Measurements from ENCODE around the gene PLA2G2D. TPM values are rescaled to one million over a fixed set of nuclear protein-coding genes. Genes with fewer than 3 reads are reported as not detected.

Gene PLA2G2D
- total and polyA plus RNA-seq, 9 of the 15 experiments (the other 6 are each of a cell fraction or from before 2014, with no cell fraction given), result not detected

DNA sequence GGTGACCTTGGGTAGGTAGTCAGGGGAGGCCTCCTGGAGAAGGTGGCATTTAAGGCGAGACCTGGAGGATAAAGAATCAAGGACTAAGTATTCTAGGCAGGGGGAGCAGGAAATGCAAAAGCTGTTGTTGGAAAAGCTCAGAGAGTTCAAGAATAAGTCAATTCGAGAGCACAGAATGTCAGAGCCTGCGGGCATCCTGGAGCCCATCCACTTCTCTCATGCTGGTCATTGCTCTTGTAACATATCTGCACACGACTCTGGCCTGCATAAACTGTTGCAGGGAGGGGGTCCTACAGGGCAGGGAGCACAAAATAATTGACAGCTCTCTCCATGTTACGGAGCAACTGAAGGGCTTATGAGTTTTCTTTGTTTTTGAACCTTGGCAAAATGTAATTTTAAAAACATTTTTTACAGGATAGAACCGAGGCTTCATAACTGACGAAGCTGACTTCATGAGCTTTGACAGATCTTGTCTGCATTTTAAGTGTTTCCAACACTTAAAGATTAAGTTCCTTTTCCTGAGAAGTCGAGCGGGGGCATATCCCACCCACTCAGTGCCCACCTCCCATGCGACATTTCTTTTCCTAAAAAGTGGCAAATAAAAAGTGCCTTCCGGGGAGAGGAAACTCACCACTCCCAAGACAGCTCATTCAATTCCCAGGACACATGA is 45.1 kb downstream of the PLA2G2D start:
- intact Hi-C loops (cut with micrococcal nuclease), result no loop called here
- in situ Hi-C loops (cut with MboI), result no loop called here
- WGBS (ENCODE audit: insufficient coverage, low coverage, missing lambda C conversion rate), result 2% methylated on average over 11 of the region's 11 CpGs
- no peaks in the 10 kb centered on the region for H4K20me1 ChIP-seq (replicated peaks; ENCODE audit: control insufficient read depth, insufficient read depth, low read length)
- H3K27ac ChIP-seq (ENCODE audit: extremely low read depth, low read depth, low read length), result no peak overlapping the region
- H3K36me3 ChIP-seq (ENCODE audit: control insufficient read depth, insufficient read depth, low read length), result no peaks in the 10 kb centered on the region
- H3K9me1 ChIP-seq (ENCODE audit: control insufficient read depth, insufficient read depth, low read length), result no peaks in the 10 kb centered on the region
- no peak for FAIRE-seq
- ATAC-seq, result no peak
- CTCF ChIA-PET (ENCODE audit: low intra/inter-chr PET ratio), result no interaction called here
- H3K9ac ChIP-seq (ENCODE audit: insufficient read depth in 1 of 2, low read depth in 2 of 2, low read length in 2 of 2), result no peak overlapping the region
- H3K27me3 ChIP-seq (ENCODE audit: control insufficient read depth in 2 of 2, insufficient read depth in 2 of 2, low read length in 2 of 2), result peaks cover 33 to 59% of the 10 kb centered on the region in 2 experiments
- POLR2A ChIA-PET, result no interaction called here
- H3K9me3 ChIP-seq (replicated peaks; ENCODE audit: control insufficient read depth, insufficient read depth, low read depth, low read length), result no peaks in the 10 kb centered on the region
- H2AFZ ChIP-seq (ENCODE audit: low read depth, low read length), result no peak overlapping the region
- no peak overlapping the region for H3K4me3 ChIP-seq
- DNase-seq (ENCODE audit: extremely low read depth in 1 of 4, low spot score in 3 of 4), result no peak
- H3K4me2 ChIP-seq (ENCODE audit: insufficient read depth, low read length), result no peak overlapping the region
- H3K79me2 ChIP-seq (ENCODE audit: control insufficient read depth, insufficient read depth, low read length), result no peaks in the 10 kb centered on the region
- H3K4me1 ChIP-seq (replicated peaks in 1 of 2; ENCODE audit: control insufficient read depth in 2 of 2, insufficient read depth in 2 of 2, low read length in 2 of 2), result no peaks in the 10 kb centered on the region
- no TSS peak for BruUV-seq (replicated peaks)
- peak; percentile 31 for TF ChIP-seq ZFP36 (IDR thresholded peaks at IDR 0.05; ENCODE audit: low read depth, low read length, partially characterized antibody)
- no peak for TF ChIP-seq L3MBTL2 (IDR thresholded peaks at IDR 0.05)

DNA sequence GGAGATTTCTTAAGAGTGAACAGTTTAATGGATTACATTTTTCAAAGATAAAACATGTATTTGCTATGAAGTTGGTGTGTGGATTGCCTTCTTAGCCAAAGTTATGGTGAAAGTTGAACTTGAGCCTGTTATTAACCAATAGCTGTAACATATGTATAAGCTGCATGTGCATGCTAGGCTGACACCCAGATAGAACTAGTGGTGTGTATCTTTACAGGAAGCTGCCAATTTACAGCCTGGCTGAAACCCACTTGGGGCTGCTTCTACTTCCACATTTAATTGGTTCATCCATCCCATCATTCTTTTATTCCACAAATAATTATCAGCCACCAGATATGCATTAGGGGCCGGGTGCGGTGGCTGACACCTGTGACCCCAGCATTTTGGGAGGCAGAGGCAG is 46.1 kb downstream of the PLA2G2D start:
- Histone ChIP-seq H2AFZ (ENCODE audit: low read depth, low read length) (no peak overlapping the region), H3K79me2 (ENCODE audit: control insufficient read depth, insufficient read depth, low read length) (no peaks in the 10 kb centered on the region), H3K27me3 (ENCODE audit: control insufficient read depth in 2 of 2, insufficient read depth in 2 of 2, low read length in 2 of 2) (peaks cover 36 to 62% of the 10 kb centered on the region in 2 experiments), H3K27ac (ENCODE audit: extremely low read depth, low read depth, low read length) (no peak overlapping the region), H3K4me2 (ENCODE audit: insufficient read depth, low read length) (no peak overlapping the region), H3K4me1 (replicated peaks in 1 of 2; ENCODE audit: control insufficient read depth in 2 of 2, insufficient read depth in 2 of 2, low read length in 2 of 2) (no peaks in the 10 kb centered on the region), H3K36me3 (ENCODE audit: control insufficient read depth, insufficient read depth, low read length) (no peaks in the 10 kb centered on the region), H3K9ac (ENCODE audit: insufficient read depth in 1 of 2, low read depth in 2 of 2, low read length in 2 of 2) (no peak overlapping the region), H3K9me1 (ENCODE audit: control insufficient read depth, insufficient read depth, low read length) (no peaks in the 10 kb centered on the region), H3K4me3 (no peak overlapping the region), H4K20me1 (replicated peaks; ENCODE audit: control insufficient read depth, insufficient read depth, low read length) (no peaks in the 10 kb centered on the region), H3K9me3 (replicated peaks; ENCODE audit: control insufficient read depth, insufficient read depth, low read depth, low read length) (no peaks in the 10 kb centered on the region)
- ChIA-PET CTCF (ENCODE audit: low intra/inter-chr PET ratio) (no interaction called here), POLR2A (no interaction called here)
- WGBS (ENCODE audit: insufficient coverage, low coverage, missing lambda C conversion rate), result 0% methylated on average over 2 of the region's 2 CpGs
- FAIRE-seq (no peak), ATAC-seq (no peak), DNase-seq (ENCODE audit: extremely low read depth in 1 of 4, low spot score in 3 of 4) (no peak)
- BruUV-seq (replicated peaks), result no TSS peak
- in situ Hi-C loops (cut with MboI) (no loop called here), intact Hi-C loops (cut with micrococcal nuclease) (no loop called here)
- no peak for TF ChIP-seq NFIC (IDR thresholded peaks at IDR 0.05)
- TF ChIP-seq HNRNPL (IDR thresholded peaks at IDR 0.05; ENCODE audit: low read depth, low read length), result no peak
- no peak for TF ChIP-seq ZNF212 (CRISPR knock-in tag; IDR thresholded peaks at IDR 0.05)
- TF ChIP-seq GTF2E2 (tag; IDR thresholded peaks at IDR 0.05), result no peak
- TF ChIP-seq ZSCAN32 (CRISPR knock-in tag; IDR thresholded peaks at IDR 0.05), result no peak
- TF ChIP-seq OTX1 (CRISPR knock-in tag; IDR thresholded peaks at IDR 0.05), result no peak
- no peak for TF ChIP-seq ZNF146 (CRISPR knock-in tag; IDR thresholded peaks at IDR 0.05; ENCODE audit: unreplicated experiment)
- TF ChIP-seq RBM15 (IDR thresholded peaks at IDR 0.05; ENCODE audit: insufficient read depth, low read length), result no peak
- TF ChIP-seq FOXA1 (IDR thresholded peaks at IDR 0.05; ENCODE audit: borderline replicate concordance), result no peak
- TF ChIP-seq SIN3A (IDR thresholded peaks at IDR 0.05; ENCODE audit: borderline replicate concordance in 2 of 2, control insufficient read depth in 1 of 2, low read depth in 2 of 2, low read length in 2 of 2), result no peak
- TF ChIP-seq, protein P1, sequence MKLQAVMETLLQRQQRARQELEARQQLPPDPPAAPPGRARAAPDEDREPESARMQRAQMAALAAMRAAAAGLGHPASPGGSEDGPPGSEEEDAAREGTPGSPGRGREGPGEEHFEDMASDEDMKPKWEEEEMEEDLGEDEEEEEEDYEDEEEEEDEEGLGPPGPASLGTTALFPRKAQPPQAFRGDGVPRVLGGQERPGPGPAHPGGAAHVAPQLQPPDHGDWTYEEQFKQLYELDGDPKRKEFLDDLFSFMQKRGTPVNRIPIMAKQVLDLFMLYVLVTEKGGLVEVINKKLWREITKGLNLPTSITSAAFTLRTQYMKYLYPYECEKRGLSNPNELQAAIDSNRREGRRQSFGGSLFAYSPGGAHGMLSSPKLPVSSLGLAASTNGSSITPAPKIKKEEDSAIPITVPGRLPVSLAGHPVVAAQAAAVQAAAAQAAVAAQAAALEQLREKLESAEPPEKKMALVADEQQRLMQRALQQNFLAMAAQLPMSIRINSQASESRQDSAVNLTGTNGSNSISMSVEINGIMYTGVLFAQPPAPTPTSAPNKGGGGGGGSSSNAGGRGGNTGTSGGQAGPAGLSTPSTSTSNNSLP (IDR thresholded peaks at IDR 0.05; ENCODE audit: borderline replicate concordance, low read depth, low read length), result no peak
- no peak for TF ChIP-seq CREBBP (IDR thresholded peaks at IDR 0.05; ENCODE audit: low read depth, low read length)
- TF ChIP-seq ZC3H4 (CRISPR knock-in tag; IDR thresholded peaks at IDR 0.05; ENCODE audit: borderline replicate concordance), result no peak
